Gastrocnemius medialis (tissue), 4 donors: Measurements from ENCODE around the gene SLC10A3.

ENCODE experiments used
- POLR2A ChIP-seq, 2 donors: fragments of 450-650 bp; IDR thresholded peaks; one replicate each; pipeline ENCODE4 v1.6.1; 2017; ENCODE audit warnings: antibody characterized with exemption in 2 of 2, mild to moderate bottlenecking in 2 of 2, moderate library complexity in 2 of 2
- TF ChIP-seq, protein P1 (sequence below), 5 experiments: fragments of 450-650 bp in 3 of 5; fragments of 200-600 bp in 2 of 5; sonication (generic) in 2 of 5; IDR thresholded peaks in 4 of 5; conservative IDR thresholded peaks in 1 of 5; 1 replicate in 4 of 5; 2 replicates in 1 of 5; pipeline ENCODE4 v1.5.1; 2016 to 2019; ENCODE audit warnings: antibody characterized with exemption in 5 of 5, mild to moderate bottlenecking in 3 of 5, moderate library complexity in 3 of 5

DNA sequence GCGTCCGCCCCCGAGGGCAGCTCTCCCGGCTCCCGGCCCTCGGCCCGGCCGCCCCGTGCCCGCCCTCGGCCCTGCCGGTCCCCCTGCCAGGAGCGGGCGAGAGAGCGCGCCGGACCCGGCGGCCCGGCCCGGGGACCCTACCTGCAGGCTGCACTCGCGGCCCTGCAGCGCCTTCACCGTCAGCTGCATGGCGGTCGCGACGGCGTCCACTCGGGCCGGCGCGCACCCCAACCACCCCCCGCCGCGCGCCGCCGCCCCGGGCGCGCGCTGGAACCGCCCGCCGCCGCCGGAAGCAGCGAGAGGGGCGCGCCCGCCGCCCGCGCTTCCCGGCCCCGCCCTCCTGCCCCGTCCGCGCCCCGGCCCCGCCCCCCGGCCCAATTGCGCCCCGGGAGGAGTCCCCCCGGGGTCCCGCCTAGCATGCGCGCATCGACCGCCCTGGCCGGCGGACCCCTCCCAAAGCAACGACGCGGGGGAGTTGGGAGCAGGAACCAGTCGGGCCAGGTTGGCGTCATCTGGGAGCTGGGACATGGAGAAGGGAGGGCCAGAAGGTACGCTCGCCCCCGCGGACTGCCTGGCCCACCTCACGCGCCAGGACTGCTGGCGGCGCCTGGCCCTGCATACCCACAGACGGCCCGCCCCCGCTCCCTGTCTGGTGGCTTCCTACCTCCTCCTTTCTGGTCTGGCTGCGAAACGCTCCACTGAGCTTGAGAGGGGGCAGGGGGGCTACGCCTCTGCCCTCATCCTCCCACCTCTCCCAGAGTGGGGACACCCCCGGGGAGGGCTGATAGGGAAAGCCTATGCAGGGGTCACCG is 3.8 kb downstream of the SLC10A3 start, which contains the start of gene UBL4A:
- TF ChIP-seq, protein P1, sequence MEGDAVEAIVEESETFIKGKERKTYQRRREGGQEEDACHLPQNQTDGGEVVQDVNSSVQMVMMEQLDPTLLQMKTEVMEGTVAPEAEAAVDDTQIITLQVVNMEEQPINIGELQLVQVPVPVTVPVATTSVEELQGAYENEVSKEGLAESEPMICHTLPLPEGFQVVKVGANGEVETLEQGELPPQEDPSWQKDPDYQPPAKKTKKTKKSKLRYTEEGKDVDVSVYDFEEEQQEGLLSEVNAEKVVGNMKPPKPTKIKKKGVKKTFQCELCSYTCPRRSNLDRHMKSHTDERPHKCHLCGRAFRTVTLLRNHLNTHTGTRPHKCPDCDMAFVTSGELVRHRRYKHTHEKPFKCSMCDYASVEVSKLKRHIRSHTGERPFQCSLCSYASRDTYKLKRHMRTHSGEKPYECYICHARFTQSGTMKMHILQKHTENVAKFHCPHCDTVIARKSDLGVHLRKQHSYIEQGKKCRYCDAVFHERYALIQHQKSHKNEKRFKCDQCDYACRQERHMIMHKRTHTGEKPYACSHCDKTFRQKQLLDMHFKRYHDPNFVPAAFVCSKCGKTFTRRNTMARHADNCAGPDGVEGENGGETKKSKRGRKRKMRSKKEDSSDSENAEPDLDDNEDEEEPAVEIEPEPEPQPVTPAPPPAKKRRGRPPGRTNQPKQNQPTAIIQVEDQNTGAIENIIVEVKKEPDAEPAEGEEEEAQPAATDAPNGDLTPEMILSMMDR (IDR thresholded peaks at IDR 0.05 in 4 of 5, conservative IDR thresholded peaks at IDR 0.05 in 1 of 5), result no peak
- peak; percentile 67 to 75 for TF ChIP-seq POLR2A (IDR thresholded peaks at IDR 0.05)
